CD4-positive, CD25-positive, alpha-beta regulatory T cell (primary cell): ENCODE data around the gene EIF3A. TPM values are rescaled to one million over a fixed set of nuclear protein-coding genes. Genes with fewer than 3 reads are reported as not detected.

Experiments used
- ATAC-seq, 2 donors: fragments of 150-1000 bp; cut with Tn5 transposase; one replicate each; pipeline ENCODE4 v1.10.0; 2021; ENCODE audit warnings: low read depth in 2 of 2, moderate number of reproducible peaks in 2 of 2, moderate library complexity in 1 of 2
- DNase-seq, 3 donors: peaks; one replicate each; pipeline versions ENCODE4 v3.0.0 to v3.0.0-alpha.2; 2012 to 2022; ENCODE audit warnings: mixed read lengths in 1 of 3
- H3K27ac ChIP-seq: one replicate; pipeline ENCODE4 v1.7.0; 2013; ENCODE audit warnings: mild to moderate bottlenecking, low read length; ENCODE audit not compliant: insufficient read depth, poor library complexity, severe bottlenecking
- H3K27me3 ChIP-seq: one replicate; pipeline ENCODE4 v1.7.0; 2013; ENCODE audit warnings: low read length; ENCODE audit not compliant: control insufficient read depth, insufficient read depth
- H3K36me3 ChIP-seq: one replicate; pipeline ENCODE4 v1.7.0; 2013; ENCODE audit warnings: mild to moderate bottlenecking, low read length, moderate library complexity; ENCODE audit not compliant: control insufficient read depth, insufficient read depth
- H3K4me1 ChIP-seq: 2 replicates; pipeline ENCODE4 v1.7.0; 2013; ENCODE audit warnings: mild to moderate bottlenecking, low read length; ENCODE audit not compliant: insufficient read depth, control insufficient read depth, poor library complexity, severe bottlenecking
- H3K4me3 ChIP-seq: one replicate; pipeline ENCODE4 v1.7.0; 2013; ENCODE audit warnings: low read depth, mild to moderate bottlenecking, low read length, moderate library complexity
- H3K9me3 ChIP-seq, 2 experiments: 1 replicate in 1 of 2; 2 replicates in 1 of 2; pipeline ENCODE4 v1.7.0; 2013; ENCODE audit warnings: low read length in 2 of 2, mild to moderate bottlenecking in 1 of 2, moderate library complexity in 1 of 2; ENCODE audit not compliant: control insufficient read depth in 2 of 2
- H3K27ac Mint-ChIP-seq, 3 donors: one replicate each; pipeline ENCODE4 v1.8.0; 2020 to 2022; ENCODE audit warnings: mild to moderate bottlenecking in 3 of 3, mixed read lengths in 3 of 3, moderate library complexity in 2 of 3
- H3K27me3 Mint-ChIP-seq: one replicate; pipeline ENCODE4 v1.8.0; 2022; ENCODE audit warnings: mild to moderate bottlenecking, mixed read lengths
- H3K36me3 Mint-ChIP-seq: one replicate; pipeline ENCODE4 v1.8.0; 2020; ENCODE audit warnings: mixed read lengths
- H3K4me1 Mint-ChIP-seq, 4 donors: one replicate each; pipeline ENCODE4 v1.8.0; 2020 to 2022; ENCODE audit warnings: mixed read lengths in 4 of 4, mild to moderate bottlenecking in 1 of 4
- H3K4me3 Mint-ChIP-seq, 4 donors: one replicate each; pipeline ENCODE4 v1.8.0; 2020 to 2022; ENCODE audit warnings: mild to moderate bottlenecking in 4 of 4, mixed read lengths in 4 of 4, moderate library complexity in 3 of 4
- H3K9me3 Mint-ChIP-seq, 7 donors: one replicate each; pipeline ENCODE4 v1.8.0; 2020 to 2022; ENCODE audit warnings: mixed read lengths in 7 of 7, mild to moderate bottlenecking in 3 of 7, moderate library complexity in 2 of 7
- polyA plus RNA-seq, 4 donors: library from polyadenylated mRNA; unstranded; fragments of 300-500 nt; fragmentation: Illumina TruSeq; gene quantifications; one replicate each; pipeline ENCODE4 v1.2.3, GENCODE V29; 2021
- total RNA-seq: library from RNA; stranded (reverse); gene quantifications from one replicate; pipeline ENCODE4 v1.2.3, GENCODE V29; 2022

EIF3A gene
- total and polyA plus RNA-seq, 5 donors from 2014 or later = 66.4 to 203 (median 69.5) TPM

- no peak overlapping the region for H3K4me3 Mint-ChIP-seq
- no peak overlapping the region for H3K27ac ChIP-seq
- no peaks in the 10 kb centered on the region for H3K36me3 Mint-ChIP-seq
- no peak for DNase-seq
- H3K4me1 Mint-ChIP-seq = no peaks in the 10 kb centered on the region
- no peak overlapping the region for H3K4me3 ChIP-seq
- no peak overlapping the region for H3K27ac Mint-ChIP-seq
- no peaks in the 10 kb centered on the region for H3K36me3 ChIP-seq
- ATAC-seq = no peak
- H3K27me3 ChIP-seq = peaks cover 5% of the 10 kb centered on the region
- no peaks in the 10 kb centered on the region for H3K9me3 ChIP-seq
- H3K4me1 ChIP-seq = no peaks in the 10 kb centered on the region
- peaks cover 46% of the 10 kb centered on the region for H3K27me3 Mint-ChIP-seq
- H3K9me3 Mint-ChIP-seq = no peaks in the 10 kb centered on the region
Measured at GRCh38 chr10:118995739-118996138, 84.9 kb downstream of the EIF3A start.

GRCh38 chr10:118994321-118994720 is 86.3 kb downstream of the EIF3A start:
- Mint-ChIP-seq H3K4me3 (no peak overlapping the region), H3K27me3 (peaks cover 52% of the 10 kb centered on the region), H3K36me3 (no peaks in the 10 kb centered on the region), H3K9me3 (peaks cover 0 to 2% (median 0%) of the 10 kb centered on the region in 7 donors), H3K27ac (no peak overlapping the region), H3K4me1 (no peaks in the 10 kb centered on the region)
- no peak overlapping the region for H3K27ac ChIP-seq
- no peaks in the 10 kb centered on the region for H3K36me3 ChIP-seq
- no peak for DNase-seq
- no peak for ATAC-seq
- H3K4me3 ChIP-seq = no peak overlapping the region
- H3K4me1 ChIP-seq = no peaks in the 10 kb centered on the region
- no peaks in the 10 kb centered on the region for H3K9me3 ChIP-seq
- H3K27me3 ChIP-seq = peaks cover 5% of the 10 kb centered on the region

GRCh38 chr10:118993214-118993613 is 87.4 kb downstream of the EIF3A start:
- no peak overlapping the region for H3K27ac Mint-ChIP-seq

GRCh38 chr10:118992496-118992895 is 88.1 kb downstream of the EIF3A start:
- H3K36me3 ChIP-seq = no peaks in the 10 kb centered on the region
- Mint-ChIP-seq H3K9me3 (peaks cover 0 to 4% (median 0%) of the 10 kb centered on the region in 7 donors), H3K4me1 (peaks cover 0 to 6% (median 2%) of the 10 kb centered on the region in 4 donors), H3K4me3 (no peak overlapping the region), H3K36me3 (no peaks in the 10 kb centered on the region), H3K27me3 (peaks cover 56% of the 10 kb centered on the region), H3K27ac (no peak overlapping the region)
- H3K4me1 ChIP-seq = no peaks in the 10 kb centered on the region
- DNase-seq = no peak
- no peak overlapping the region for H3K27ac ChIP-seq
- H3K27me3 ChIP-seq = peaks cover 5% of the 10 kb centered on the region
- H3K9me3 ChIP-seq = no peaks in the 10 kb centered on the region
- no peak for ATAC-seq
- H3K4me3 ChIP-seq = no peak overlapping the region

More at GRCh38 chr10:118993214-118993613, 87.4 kb downstream of the EIF3A start:
- Mint-ChIP-seq H3K36me3 (no peaks in the 10 kb centered on the region), H3K4me1 (no peaks in the 10 kb centered on the region), H3K9me3 (peaks cover 0 to 4% (median 0%) of the 10 kb centered on the region in 7 donors), H3K4me3 (no peak overlapping the region), H3K27me3 (peaks cover 57% of the 10 kb centered on the region)
- no peaks in the 10 kb centered on the region for H3K4me1 ChIP-seq
- ATAC-seq = no peak
- H3K4me3 ChIP-seq = no peak overlapping the region
- no peak for DNase-seq
- H3K27me3 ChIP-seq = peaks cover 5% of the 10 kb centered on the region
- no peak overlapping the region for H3K27ac ChIP-seq
- no peaks in the 10 kb centered on the region for H3K36me3 ChIP-seq
- H3K9me3 ChIP-seq = no peaks in the 10 kb centered on the region

GRCh38 chr10:118990326-118990725 is 90.3 kb downstream of the EIF3A start:
- Mint-ChIP-seq H3K9me3 (peaks cover 0 to 6% (median 4%) of the 10 kb centered on the region in 7 donors), H3K27me3 (peaks cover 47% of the 10 kb centered on the region), H3K4me1 (peaks cover 6 to 15% (median 9%) of the 10 kb centered on the region in 4 donors), H3K4me3 (no peak overlapping the region), H3K27ac (no peak overlapping the region), H3K36me3 (peaks cover 4% of the 10 kb centered on the region)
- DNase-seq (no peak), ATAC-seq (no peak)
- H3K27ac ChIP-seq = no peak overlapping the region
- H3K4me3 ChIP-seq = no peak overlapping the region
- no peaks in the 10 kb centered on the region for H3K36me3 ChIP-seq
- H3K4me1 ChIP-seq = no peaks in the 10 kb centered on the region
- H3K27me3 ChIP-seq = peaks cover 5% of the 10 kb centered on the region
- H3K9me3 ChIP-seq = peaks cover 7% of the 10 kb centered on the region in 2 experiments

DNA sequence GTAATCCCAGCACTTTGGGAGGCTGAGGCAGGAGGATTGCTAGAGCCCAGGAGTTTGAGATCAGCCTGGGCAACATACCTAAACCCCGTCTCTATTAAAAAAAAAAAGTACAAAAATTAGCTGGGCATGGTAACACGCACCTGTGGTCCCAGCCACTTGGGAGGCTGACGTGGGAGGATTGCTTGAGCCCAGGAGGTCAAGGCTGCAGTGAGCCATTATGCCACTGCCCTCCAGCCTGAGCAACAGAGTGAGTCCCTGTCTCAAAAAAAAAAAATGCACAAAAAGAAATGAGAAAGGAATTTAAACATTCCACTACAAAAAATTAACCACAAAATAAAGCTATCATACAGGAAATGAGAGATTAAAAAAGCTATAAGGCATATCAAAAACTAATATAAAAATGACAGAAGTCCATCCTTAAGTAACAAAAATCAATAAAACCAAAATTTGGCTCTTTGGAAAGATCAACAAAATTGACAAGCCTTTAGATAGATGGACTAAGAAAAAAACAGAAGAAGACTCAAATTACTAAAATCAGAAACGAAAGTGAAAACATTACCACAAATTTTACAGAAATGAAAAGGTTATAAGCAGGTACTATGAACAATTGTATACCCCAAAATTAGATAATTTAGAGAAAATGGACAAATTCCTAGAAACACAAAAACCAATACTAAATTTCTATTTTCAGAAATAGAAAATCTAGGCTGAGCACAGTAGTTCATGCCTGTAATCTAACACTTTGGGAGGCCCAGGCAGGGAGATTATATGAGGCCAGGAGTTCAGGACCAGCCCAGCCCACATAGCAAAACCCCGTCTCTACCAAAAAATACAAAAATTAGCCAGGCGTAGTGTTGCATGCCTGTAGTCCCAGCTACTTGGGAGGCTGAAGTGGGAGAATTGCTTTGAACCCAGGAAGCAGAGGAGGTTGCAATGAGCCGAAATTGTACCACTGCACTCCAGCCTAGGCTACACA is 93.5 kb downstream of the EIF3A start:
- DNase-seq (peak in 1 of 3 donors; percentile 54), ATAC-seq (no peak)
- peaks cover 4% of the 10 kb centered on the region for H3K36me3 Mint-ChIP-seq
- H3K4me1 Mint-ChIP-seq = peaks cover 6 to 15% (median 9%) of the 10 kb centered on the region in 4 donors
- peak overlapping the region in 1 of 4 donors; percentile 0 for H3K4me3 Mint-ChIP-seq
- Histone ChIP-seq H3K4me3 (peak overlapping the region; percentile 53), H3K36me3 (no peaks in the 10 kb centered on the region), H3K4me1 (no peaks in the 10 kb centered on the region), H3K9me3 (peaks cover 13 to 16% of the 10 kb centered on the region in 2 experiments), H3K27me3 (peaks cover 5% of the 10 kb centered on the region), H3K27ac (no peak overlapping the region)
- peaks cover 36% of the 10 kb centered on the region for H3K27me3 Mint-ChIP-seq
- H3K9me3 Mint-ChIP-seq = peaks cover 0 to 20% (median 8%) of the 10 kb centered on the region in 7 donors
- H3K27ac Mint-ChIP-seq = peak overlapping the region in 2 of 3 donors; percentile 3 to 39

DNA sequence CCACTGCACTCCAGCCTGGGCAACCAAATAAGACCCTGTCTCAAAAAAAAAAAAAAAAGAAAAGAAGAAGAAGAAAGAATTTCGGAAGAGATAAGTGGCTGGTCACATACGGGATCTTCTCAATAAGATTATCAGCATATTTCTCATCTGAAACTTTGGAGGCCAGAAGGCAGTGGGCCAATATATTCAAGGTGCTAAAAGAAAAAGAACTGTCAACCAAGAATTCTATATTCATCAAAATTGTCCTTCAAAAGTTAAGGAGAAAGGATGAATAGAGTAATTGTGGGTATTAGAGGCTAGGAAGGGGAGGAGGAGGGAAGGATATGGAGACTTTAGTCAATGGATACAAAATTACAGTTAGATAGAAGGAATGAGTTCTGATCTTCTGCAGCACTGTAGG is 95.0 kb downstream of the EIF3A start:
- Mint-ChIP-seq H3K36me3 (peaks cover 4% of the 10 kb centered on the region), H3K9me3 (peaks cover 0 to 20% (median 8%) of the 10 kb centered on the region in 7 donors), H3K4me1 (peaks cover 6 to 15% (median 9%) of the 10 kb centered on the region in 4 donors), H3K27me3 (peaks cover 34% of the 10 kb centered on the region), H3K27ac (no peak overlapping the region), H3K4me3 (no peak overlapping the region)
- Histone ChIP-seq H3K27me3 (no peaks in the 10 kb centered on the region), H3K4me3 (no peak overlapping the region), H3K4me1 (no peaks in the 10 kb centered on the region), H3K36me3 (no peaks in the 10 kb centered on the region), H3K27ac (no peak overlapping the region), H3K9me3 (peaks cover 13 to 16% of the 10 kb centered on the region in 2 experiments)
- DNase-seq = no peak
- no peak for ATAC-seq
